Mucosa of rectum (tissue), 2 donors: ENCODE data around the gene SNED1.
A peak's percentile ranks its signal among the peaks of the same experiment; 100 is the strongest.

Experiments
- H3K27ac ChIP-seq, 2 donors: one replicate each; pipeline ENCODE4 v1.7.0; 2013; ENCODE audit warnings: inconsistent platforms in 2 of 2, low read depth in 2 of 2, low read length in 2 of 2
- H3K27me3 ChIP-seq, 2 donors: one replicate each; pipeline ENCODE4 v1.7.0; 2013; ENCODE audit warnings: low read length in 2 of 2; ENCODE audit not compliant: control insufficient read depth in 2 of 2, insufficient read depth in 2 of 2
- H3K36me3 ChIP-seq, 2 donors: one replicate each; pipeline ENCODE4 v1.7.0; 2013; ENCODE audit warnings: low read length in 2 of 2; ENCODE audit not compliant: control insufficient read depth in 2 of 2, insufficient read depth in 2 of 2
- H3K4me1 ChIP-seq, 2 donors: one replicate each; pipeline ENCODE4 v1.7.0; 2013; ENCODE audit warnings: low read length in 2 of 2, mild to moderate bottlenecking in 1 of 2; ENCODE audit not compliant: control insufficient read depth in 2 of 2, insufficient read depth in 2 of 2
- H3K4me3 ChIP-seq, 2 donors: one replicate each; pipeline ENCODE4 v1.7.0; 2013; ENCODE audit warnings: low read length in 2 of 2
- H3K9ac ChIP-seq, 2 donors: one replicate each; pipeline ENCODE4 v1.7.0; 2013; ENCODE audit warnings: low read length in 2 of 2, low read depth in 1 of 2, mild to moderate bottlenecking in 1 of 2
- H3K9me3 ChIP-seq, 2 donors: one replicate each; pipeline ENCODE4 v1.7.0; 2013; ENCODE audit warnings: low read length in 2 of 2; ENCODE audit not compliant: control insufficient read depth in 2 of 2
- donor health status: healthy.
- donor health status: Normal muscosa, but diverticular disease.

Gene SNED1

GRCh38 chr2:241030883-241031282 lies 32.5 kb downstream of the SNED1 start:
- no peak overlapping the region for H3K4me3 ChIP-seq
- peaks cover 0 to 4% of the 10 kb centered on the region in 2 donors for H3K36me3 ChIP-seq
- no peaks in the 10 kb centered on the region for H3K27me3 ChIP-seq
- H3K9ac ChIP-seq = no peak overlapping the region
- no peaks in the 10 kb centered on the region for H3K4me1 ChIP-seq
- no peaks in the 10 kb centered on the region for H3K9me3 ChIP-seq
- H3K27ac ChIP-seq = no peak overlapping the region

- H3K27ac ChIP-seq = no peak overlapping the region
- H3K4me3 ChIP-seq = no peak overlapping the region
Measured at GRCh38 chr2:241031436-241032165, 33.2 kb downstream of the SNED1 start.

DNA sequence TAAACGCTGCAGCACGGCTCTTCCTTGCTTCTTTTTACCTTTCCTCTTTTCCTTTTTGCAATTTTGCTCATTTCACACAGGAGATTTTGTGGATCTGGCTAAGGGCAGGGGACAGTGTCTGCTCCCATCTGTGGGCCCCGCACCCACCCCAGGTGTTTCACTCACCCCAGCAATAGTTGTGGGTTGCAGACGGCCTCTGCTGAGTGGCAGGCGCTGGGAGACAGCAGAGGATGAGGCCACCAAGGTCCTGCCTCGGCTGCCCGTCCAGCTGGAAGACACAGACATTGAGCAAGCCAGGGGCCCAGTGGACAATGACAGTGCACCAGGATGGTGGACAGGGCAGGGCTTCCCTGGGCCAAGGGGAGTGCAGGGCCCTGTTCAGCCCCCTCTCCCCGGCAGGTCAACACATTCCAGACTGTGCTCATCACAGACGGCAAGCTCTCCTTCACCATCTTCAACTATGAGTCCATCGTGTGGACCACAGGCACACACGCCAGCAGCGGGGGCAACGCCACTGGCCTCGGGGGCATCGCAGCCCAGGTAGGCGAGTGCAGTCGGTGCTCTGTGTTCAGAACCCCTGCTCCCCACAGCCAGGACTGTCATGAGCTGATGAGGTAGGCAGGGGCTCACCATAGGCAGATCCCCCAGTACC lies 35.0 kb downstream of the SNED1 start:
- Histone ChIP-seq H3K4me1 (peaks cover 0 to 3% of the 10 kb centered on the region in 2 donors), H3K27me3 (peaks cover 2 to 3% of the 10 kb centered on the region in 2 donors), H3K27ac (no peak overlapping the region), H3K4me3 (no peak overlapping the region), H3K36me3 (peaks cover 0 to 4% of the 10 kb centered on the region in 2 donors), H3K9ac (no peak overlapping the region), H3K9me3 (no peaks in the 10 kb centered on the region)

More at GRCh38 chr2:241031436-241032165, 33.2 kb downstream of the SNED1 start:
- H3K4me1 ChIP-seq = no peaks in the 10 kb centered on the region
- no peaks in the 10 kb centered on the region for H3K27me3 ChIP-seq
- no peaks in the 10 kb centered on the region for H3K9me3 ChIP-seq
- H3K9ac ChIP-seq = no peak overlapping the region
- H3K36me3 ChIP-seq = peaks cover 0 to 4% of the 10 kb centered on the region in 2 donors

DNA sequence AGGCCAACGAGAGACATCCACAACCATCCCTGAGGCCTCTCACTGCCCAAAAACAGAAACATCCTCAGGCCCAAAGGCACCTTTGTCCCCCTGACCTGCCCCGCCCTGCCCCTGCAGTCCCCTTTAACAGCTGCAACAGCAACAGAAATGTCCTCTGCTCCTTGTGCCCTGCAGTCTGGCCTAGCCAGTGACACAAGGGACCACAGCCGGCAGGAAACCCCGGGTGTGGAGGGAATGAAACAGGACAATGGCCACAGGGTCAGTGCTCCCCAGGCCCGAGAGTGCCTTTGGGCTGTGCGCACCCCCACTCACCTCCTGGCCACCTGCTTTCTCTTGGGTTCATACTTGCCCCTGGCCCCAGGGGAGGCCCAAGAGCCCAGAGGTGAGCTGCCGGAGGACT lies 35.6 kb downstream of the SNED1 start:
- Histone ChIP-seq H3K36me3 (peaks cover 0 to 4% of the 10 kb centered on the region in 2 donors), H3K9ac (no peak overlapping the region), H3K4me3 (no peak overlapping the region), H3K9me3 (no peaks in the 10 kb centered on the region), H3K4me1 (peaks cover 0 to 3% of the 10 kb centered on the region in 2 donors), H3K27me3 (peaks cover 2 to 3% of the 10 kb centered on the region in 2 donors), H3K27ac (no peak overlapping the region)

GRCh38 chr2:241034490-241035141 lies 36.2 kb downstream of the SNED1 start:
- Histone ChIP-seq H3K27me3 (peaks cover 2 to 3% of the 10 kb centered on the region in 2 donors), H3K4me3 (no peak overlapping the region), H3K27ac (no peak overlapping the region), H3K9ac (no peak overlapping the region), H3K36me3 (peaks cover 0 to 4% of the 10 kb centered on the region in 2 donors), H3K9me3 (no peaks in the 10 kb centered on the region), H3K4me1 (peaks cover 0 to 3% of the 10 kb centered on the region in 2 donors)

- H3K9me3 ChIP-seq = no peaks in the 10 kb centered on the region
- peaks cover 0 to 3% of the 10 kb centered on the region in 2 donors for H3K4me1 ChIP-seq
- no peak overlapping the region for H3K9ac ChIP-seq
- H3K27me3 ChIP-seq = peaks cover 2 to 3% of the 10 kb centered on the region in 2 donors
- no peak overlapping the region for H3K4me3 ChIP-seq
- H3K27ac ChIP-seq = no peak overlapping the region
- H3K36me3 ChIP-seq = peaks cover 0 to 4% of the 10 kb centered on the region in 2 donors
Measured at GRCh38 chr2:241035142-241035817, 36.9 kb downstream of the SNED1 start.

DNA sequence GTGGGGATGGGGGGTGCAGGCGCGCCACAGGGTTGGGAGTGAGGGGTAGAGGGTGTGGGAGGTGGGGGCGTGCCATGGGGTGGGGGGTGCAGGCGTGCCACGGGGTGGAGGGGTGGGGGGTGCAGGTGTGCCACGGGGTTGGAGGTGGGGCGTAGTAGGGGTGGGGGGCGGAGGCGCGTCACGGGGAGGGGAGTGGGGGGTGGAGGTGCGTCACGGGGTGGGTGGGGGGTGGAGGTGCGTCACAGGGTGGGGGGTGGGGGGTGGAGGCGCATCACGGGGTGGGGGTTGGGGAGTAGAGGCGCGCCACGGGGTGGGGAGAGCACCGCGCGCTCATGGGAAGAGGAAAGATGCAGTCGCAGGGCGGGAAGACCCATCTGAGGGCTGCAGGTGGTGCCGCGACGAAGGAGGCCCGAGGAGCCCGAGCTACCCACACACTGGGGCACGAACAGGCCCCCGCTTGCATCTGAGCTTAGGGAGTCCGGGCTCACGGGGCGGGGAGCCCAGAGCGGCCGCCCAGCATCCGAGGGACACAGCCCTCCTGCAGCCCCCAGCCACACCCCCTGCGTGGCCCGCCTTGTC lies 37.5 kb downstream of the SNED1 start:
- peaks cover 0 to 3% of the 10 kb centered on the region in 2 donors for H3K4me1 ChIP-seq
- H3K27me3 ChIP-seq = peaks cover 2 to 3% of the 10 kb centered on the region in 2 donors
- H3K9me3 ChIP-seq = no peaks in the 10 kb centered on the region
- no peak overlapping the region for H3K9ac ChIP-seq
- H3K4me3 ChIP-seq = peak overlapping the region; percentile 54 to 57
- no peak overlapping the region for H3K27ac ChIP-seq
- peaks cover 0 to 4% of the 10 kb centered on the region in 2 donors for H3K36me3 ChIP-seq

- Histone ChIP-seq H3K4me3 (peak overlapping the region; percentile 54 to 65), H3K4me1 (peaks cover 0 to 3% of the 10 kb centered on the region in 2 donors), H3K27ac (no peak overlapping the region), H3K9ac (peak overlapping the region in 1 of 2 donors; percentile 36), H3K27me3 (peaks cover 2 to 3% of the 10 kb centered on the region in 2 donors), H3K9me3 (no peaks in the 10 kb centered on the region), H3K36me3 (peaks cover 0 to 4% of the 10 kb centered on the region in 2 donors)
Measured at GRCh38 chr2:241036397-241036963, 38.1 kb downstream of the SNED1 start.

DNA sequence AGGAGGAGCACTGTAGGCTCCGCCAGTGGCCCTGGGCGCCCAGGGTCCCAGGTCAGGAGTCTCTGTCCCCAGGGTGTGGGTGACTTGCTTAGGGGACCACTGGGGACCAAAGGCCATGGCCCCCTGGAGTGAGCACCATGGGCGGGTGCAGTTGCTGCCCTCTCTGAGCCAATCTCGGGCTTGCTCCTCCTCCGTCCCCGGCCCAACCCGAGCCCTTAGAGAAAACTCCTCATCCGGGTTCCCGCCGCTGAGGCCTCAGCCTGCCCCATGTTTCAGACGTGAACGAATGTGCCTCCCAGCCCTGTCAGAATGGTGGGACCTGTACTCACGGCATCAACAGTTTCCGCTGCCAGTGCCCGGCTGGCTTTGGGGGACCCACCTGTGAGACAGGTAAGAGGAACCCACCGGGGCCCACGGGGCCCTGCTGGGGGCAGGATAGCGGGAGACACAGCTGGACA lies 38.6 kb downstream of the SNED1 start:
- peaks cover 2 to 3% of the 10 kb centered on the region in 2 donors for H3K27me3 ChIP-seq
- peak overlapping the region; percentile 54 to 65 for H3K4me3 ChIP-seq
- peaks cover 0 to 4% of the 10 kb centered on the region in 2 donors for H3K36me3 ChIP-seq
- peaks cover 0 to 3% of the 10 kb centered on the region in 2 donors for H3K4me1 ChIP-seq
- H3K9me3 ChIP-seq = no peaks in the 10 kb centered on the region
- no peak overlapping the region for H3K27ac ChIP-seq
- peak overlapping the region; percentile 1 to 36 for H3K9ac ChIP-seq
